ENCODE measurements around the gene MT1B.
"Not testable (repeated sequence)": the region's sequence is repeated elsewhere in the genome, so short reads cannot be mapped to it uniquely, and the experiment has no call there.

MT1B gene

GRCh38 chr16:56617212-56618085 is 34.2 kb upstream of the MT1B start:
- Histone ChIP-seq H3K27me3 (ENCODE audit: insufficient read depth, poor library complexity, severe bottlenecking) (no peaks in the 10 kb centered on the region), H3K4me3 (ENCODE audit: severe bottlenecking) (no peak overlapping the region)

DNA sequence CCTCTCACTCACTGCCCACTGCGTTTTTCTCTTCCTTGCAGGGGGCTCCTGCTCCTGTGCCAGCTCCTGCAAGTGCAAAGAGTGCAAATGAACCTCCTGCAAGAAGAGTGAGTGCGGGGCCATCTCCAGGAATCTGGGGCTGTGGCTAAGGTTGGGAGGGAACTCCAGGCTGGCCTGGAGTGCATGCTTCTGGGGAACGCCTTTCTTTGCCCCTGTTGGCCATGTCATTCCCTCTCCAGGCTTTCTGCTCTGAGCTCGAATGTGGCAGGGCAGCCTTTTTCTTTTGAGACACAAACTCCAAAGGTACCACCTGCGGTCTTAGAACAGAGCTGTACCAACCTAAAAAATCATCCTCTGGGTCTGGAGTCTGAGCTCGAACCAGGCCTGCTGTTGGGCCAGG is 33.5 kb upstream of the MT1B start:
- ATAC-seq (ENCODE audit: low read depth) (no peak), DNase-seq (ENCODE audit: low spot score) (no peak)
- no peaks in the 10 kb centered on the region for H3K9me3 ChIP-seq (ENCODE audit: severe bottlenecking)
- TF ChIP-seq, protein P1, sequence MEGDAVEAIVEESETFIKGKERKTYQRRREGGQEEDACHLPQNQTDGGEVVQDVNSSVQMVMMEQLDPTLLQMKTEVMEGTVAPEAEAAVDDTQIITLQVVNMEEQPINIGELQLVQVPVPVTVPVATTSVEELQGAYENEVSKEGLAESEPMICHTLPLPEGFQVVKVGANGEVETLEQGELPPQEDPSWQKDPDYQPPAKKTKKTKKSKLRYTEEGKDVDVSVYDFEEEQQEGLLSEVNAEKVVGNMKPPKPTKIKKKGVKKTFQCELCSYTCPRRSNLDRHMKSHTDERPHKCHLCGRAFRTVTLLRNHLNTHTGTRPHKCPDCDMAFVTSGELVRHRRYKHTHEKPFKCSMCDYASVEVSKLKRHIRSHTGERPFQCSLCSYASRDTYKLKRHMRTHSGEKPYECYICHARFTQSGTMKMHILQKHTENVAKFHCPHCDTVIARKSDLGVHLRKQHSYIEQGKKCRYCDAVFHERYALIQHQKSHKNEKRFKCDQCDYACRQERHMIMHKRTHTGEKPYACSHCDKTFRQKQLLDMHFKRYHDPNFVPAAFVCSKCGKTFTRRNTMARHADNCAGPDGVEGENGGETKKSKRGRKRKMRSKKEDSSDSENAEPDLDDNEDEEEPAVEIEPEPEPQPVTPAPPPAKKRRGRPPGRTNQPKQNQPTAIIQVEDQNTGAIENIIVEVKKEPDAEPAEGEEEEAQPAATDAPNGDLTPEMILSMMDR (IDR thresholded peaks at IDR 0.05; ENCODE audit: poor library complexity, severe bottlenecking) = no peak
- H3K27ac ChIP-seq (ENCODE audit: poor library complexity, severe bottlenecking) = no peak overlapping the region
- H3K4me1 ChIP-seq (ENCODE audit: insufficient read depth, poor library complexity, severe bottlenecking) = peaks cover 25% of the 10 kb centered on the region
- H3K36me3 ChIP-seq (ENCODE audit: low read depth) = no peaks in the 10 kb centered on the region
- no peaks in the 10 kb centered on the region for H3K27me3 ChIP-seq (ENCODE audit: insufficient read depth, poor library complexity, severe bottlenecking)
- no peak overlapping the region for H3K4me3 ChIP-seq (ENCODE audit: severe bottlenecking)

More at GRCh38 chr16:56617212-56618085, 34.2 kb upstream of the MT1B start:
- H3K36me3 ChIP-seq (ENCODE audit: low read depth) = no peaks in the 10 kb centered on the region
- no peaks in the 10 kb centered on the region for H3K9me3 ChIP-seq (ENCODE audit: severe bottlenecking)
- H3K27ac ChIP-seq (ENCODE audit: poor library complexity, severe bottlenecking) = no peak overlapping the region
- no peak for DNase-seq (ENCODE audit: low spot score)
- peaks cover 32% of the 10 kb centered on the region for H3K4me1 ChIP-seq (ENCODE audit: insufficient read depth, poor library complexity, severe bottlenecking)
- TF ChIP-seq, protein P1 (IDR thresholded peaks at IDR 0.05; ENCODE audit: poor library complexity, severe bottlenecking) = no peak
- no peak for ATAC-seq (ENCODE audit: low read depth)

DNA sequence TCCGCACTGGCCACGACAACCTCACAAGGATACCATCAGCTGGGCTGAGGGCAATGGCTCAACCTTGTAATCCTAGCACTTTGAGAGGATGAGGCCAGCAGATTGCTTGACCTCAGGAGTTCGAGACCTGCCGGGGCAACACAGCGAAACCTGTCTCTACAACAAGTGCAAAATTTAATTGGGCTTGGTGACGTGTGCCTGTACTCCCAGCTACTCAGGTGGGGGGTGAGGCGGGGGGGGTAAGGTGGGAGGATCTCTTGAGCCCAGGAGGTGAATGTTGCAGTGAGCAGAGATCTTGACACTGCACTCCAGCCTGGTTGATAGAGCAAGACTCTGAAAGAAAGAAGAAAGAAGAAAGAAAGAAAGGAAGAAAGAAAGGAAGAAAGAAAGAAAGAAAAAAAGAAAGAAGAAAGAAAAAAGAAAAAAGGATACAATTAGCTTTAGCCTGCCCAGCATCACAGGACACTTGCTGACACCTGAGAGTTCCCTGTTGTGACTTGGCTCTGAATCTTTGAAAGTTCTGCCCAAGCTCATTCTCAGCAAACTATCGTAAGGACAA is 31.3 kb upstream of the MT1B start:
- TF ChIP-seq, protein P1 (IDR thresholded peaks at IDR 0.05; ENCODE audit: poor library complexity, severe bottlenecking) = no peak
- H3K4me1 ChIP-seq (ENCODE audit: insufficient read depth, poor library complexity, severe bottlenecking) = peaks cover 2% of the 10 kb centered on the region
- no peaks in the 10 kb centered on the region for H3K36me3 ChIP-seq (ENCODE audit: low read depth)
- ATAC-seq (ENCODE audit: low read depth) (no peak), DNase-seq (ENCODE audit: low spot score) (no peak)
- no peaks in the 10 kb centered on the region for H3K27me3 ChIP-seq (ENCODE audit: insufficient read depth, poor library complexity, severe bottlenecking)
- no peaks in the 10 kb centered on the region for H3K9me3 ChIP-seq (ENCODE audit: severe bottlenecking)
- H3K4me3 ChIP-seq (ENCODE audit: severe bottlenecking) = no peak overlapping the region
- no peak overlapping the region for H3K27ac ChIP-seq (ENCODE audit: poor library complexity, severe bottlenecking)

DNA sequence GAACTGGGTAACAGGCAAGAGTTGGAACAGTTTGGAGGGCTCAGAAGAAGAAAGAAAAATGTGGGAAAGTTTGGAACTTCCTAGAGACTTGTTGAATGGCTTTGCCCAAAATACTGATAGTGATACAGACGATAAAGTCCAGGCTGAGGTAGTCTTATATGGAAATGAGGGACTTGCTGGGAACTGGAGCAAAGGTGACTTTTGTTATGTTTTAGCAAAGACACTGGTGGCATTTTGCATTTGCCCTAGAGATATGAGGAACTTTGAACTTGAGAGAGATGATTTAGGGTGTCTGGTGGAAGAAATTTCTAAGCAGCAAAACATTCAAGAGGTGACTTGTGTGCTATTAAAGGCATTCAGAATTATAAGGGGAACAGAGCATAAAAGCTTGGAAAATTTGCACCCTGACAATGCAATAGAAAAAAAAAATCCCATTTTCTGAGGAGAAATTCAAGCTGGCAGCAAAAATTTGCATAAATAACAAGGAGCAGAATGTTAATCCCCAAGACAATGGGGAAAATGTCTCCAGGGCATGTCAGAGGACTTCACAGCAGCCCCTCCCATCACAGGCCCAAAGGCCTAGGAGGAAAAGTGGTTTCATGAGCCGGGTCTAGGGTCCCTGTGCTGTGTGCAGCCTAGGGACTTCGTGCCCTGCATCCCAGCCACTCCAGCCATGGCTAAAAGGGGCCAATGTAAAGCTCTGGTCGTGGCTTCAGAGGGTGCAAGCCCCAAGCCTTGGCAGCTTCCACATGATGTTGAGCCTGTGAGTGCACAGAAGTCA is 29.8 kb upstream of the MT1B start:
- not testable (repeated sequence) for H3K27ac ChIP-seq (ENCODE audit: poor library complexity, severe bottlenecking); H3K27me3 ChIP-seq (ENCODE audit: insufficient read depth, poor library complexity, severe bottlenecking); H3K9me3 ChIP-seq (ENCODE audit: severe bottlenecking); H3K4me1 ChIP-seq (ENCODE audit: insufficient read depth, poor library complexity, severe bottlenecking); ATAC-seq (ENCODE audit: low read depth); H3K4me3 ChIP-seq (ENCODE audit: severe bottlenecking); DNase-seq (ENCODE audit: low spot score); H3K36me3 ChIP-seq (ENCODE audit: low read depth)

GRCh38 chr16:56623184-56623583 is 28.5 kb upstream of the MT1B start:
- not testable (repeated sequence) for DNase-seq (ENCODE audit: low spot score); H3K4me1 ChIP-seq (ENCODE audit: insufficient read depth, poor library complexity, severe bottlenecking); H3K9me3 ChIP-seq (ENCODE audit: severe bottlenecking); H3K4me3 ChIP-seq (ENCODE audit: severe bottlenecking); H3K27ac ChIP-seq (ENCODE audit: poor library complexity, severe bottlenecking); ATAC-seq (ENCODE audit: low read depth); H3K27me3 ChIP-seq (ENCODE audit: insufficient read depth, poor library complexity, severe bottlenecking)
- peaks cover 11% of the 10 kb centered on the region for H3K36me3 ChIP-seq (ENCODE audit: low read depth)
